HPDE6-E6E7 (cell line): ENCODE results near the gene LAMB1.
A peak's percentile ranks its signal among the peaks of the same experiment; 100 is the strongest.

Source experiments
- DNase-seq: peaks from one replicate; pipeline ENCODE4 v3.0.0; 2011; ENCODE audit warnings: missing footprints; ENCODE audit errors: extremely low spot score

The LAMB1 gene

GRCh38 chr7:107877731-107878382 lies 125.1 kb downstream of the LAMB1 start:
- no peak for DNase-seq

- no peak for DNase-seq
Observed at GRCh38 chr7:107876916-107877315, 126.0 kb downstream of the LAMB1 start.

- DNase-seq = peak; percentile 46
Observed at GRCh38 chr7:107874605-107875446, 128.1 kb downstream of the LAMB1 start.

- DNase-seq = no peak
Observed at GRCh38 chr7:107874111-107874510, 128.8 kb downstream of the LAMB1 start.
